CD4-positive, alpha-beta T cell treated with Interleukin-21 for 1 hour (primary cell): ENCODE measurements around the gene SIPA1L2.

Experiments
- DNase-seq: peaks from one replicate; pipeline ENCODE4 v3.0.0-alpha.2; 2020

Gene SIPA1L2

GRCh38 chr1:232589812-232590743 is 39.9 kb downstream of the SIPA1L2 start:
- no peak for DNase-seq

- no peak for DNase-seq
Observed at GRCh38 chr1:232589111-232589811, 40.7 kb downstream of the SIPA1L2 start.

GRCh38 chr1:232587141-232588008 is 42.6 kb downstream of the SIPA1L2 start:
- no peak for DNase-seq

GRCh38 chr1:232586679-232587078 is 43.3 kb downstream of the SIPA1L2 start:
- no peak for DNase-seq

GRCh38 chr1:232585486-232585885 is 44.4 kb downstream of the SIPA1L2 start:
- DNase-seq, result no peak

GRCh38 chr1:232581932-232582331 is 48.0 kb downstream of the SIPA1L2 start:
- no peak for DNase-seq
